ENCODE results near the gene JPH2. TPM values are rescaled to one million over a fixed set of nuclear protein-coding genes. Genes with fewer than 3 reads are reported as not detected.

JPH2 gene
- total and polyA plus RNA-seq, 10 of the 15 experiments (the other 5 are each of a cell fraction or from before 2014, with no cell fraction given) = 0.16 TPM; not detected in 9

DNA sequence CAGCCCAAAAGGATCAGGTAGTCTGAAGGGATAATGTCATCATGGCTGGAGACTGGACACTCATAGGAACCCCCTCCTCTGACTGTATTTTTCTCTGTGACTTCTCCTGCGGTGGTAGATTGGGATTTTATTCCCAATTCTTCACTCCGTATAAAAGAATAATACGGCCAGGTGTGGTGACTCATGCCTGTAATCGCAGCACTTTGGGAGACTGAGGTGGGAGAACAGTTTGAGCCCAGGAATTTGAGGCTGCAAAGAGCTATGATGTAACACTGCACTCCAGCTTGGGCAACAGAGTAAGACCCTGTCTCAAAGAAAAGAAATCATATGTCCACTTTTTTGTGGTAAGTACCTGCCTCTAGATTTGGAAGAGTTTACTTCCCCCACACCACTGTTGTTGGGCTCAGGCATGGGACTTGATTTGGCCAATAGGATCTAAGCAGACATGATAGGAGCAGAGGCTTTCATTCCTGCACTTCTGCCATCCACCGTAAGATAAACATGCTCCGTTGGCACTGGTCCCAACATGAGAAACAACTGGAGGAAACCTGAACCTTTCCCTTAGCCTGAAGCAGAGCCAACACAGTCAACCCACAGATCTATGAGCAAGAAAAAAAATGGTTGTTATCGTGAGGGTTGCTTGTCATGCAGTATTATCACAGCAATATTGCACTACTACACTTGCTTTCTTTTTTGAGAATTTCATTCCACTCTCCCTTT is 82.0 kb downstream of the JPH2 start:
- no peak overlapping the region for H3K27ac ChIP-seq (ENCODE audit: control insufficient read depth, insufficient read depth)
- ChIA-PET RAD21 (ENCODE audit: unreplicated experiment) (no interaction called here), POLR2A (no interaction called here), CTCF (interaction anchor here (1.1 to 1.2 kb wide), 2 partner anchors 12 kb away, joined by 3 to 5 read pairs; no protein-coding TSS in a partner anchor), SMC1A (ENCODE audit: uncharacterized antibody, unreplicated experiment) (no interaction called here)
- 0 out of 4 replicates have a peak, but pooled peaks cover 0 to 2% of the 10 kb centered on the region in 2 experiments for H3K27me3 ChIP-seq (replicated peaks in 1 of 2; ENCODE audit: control insufficient read depth in 2 of 2, insufficient read depth in 2 of 2, low read length in 1 of 2)
- no peaks in the 10 kb centered on the region for H3K79me2 ChIP-seq (ENCODE audit: control insufficient read depth, insufficient read depth, low read length)
- no peak for FAIRE-seq
- in situ Hi-C loops (cut with MboI) (no loop called here), intact Hi-C loops (cut with micrococcal nuclease; ENCODE audit: unreplicated experiment) (no loop called here)
- H4K20me1 ChIP-seq (ENCODE audit: control insufficient read depth, insufficient read depth) = no peaks in the 10 kb centered on the region
- no peak overlapping the region for H3K4me2 ChIP-seq (ENCODE audit: control insufficient read depth, insufficient read depth)
- no peak overlapping the region for H3K9ac ChIP-seq (ENCODE audit: control insufficient read depth, insufficient read depth, low read length)
- H3K36me3 ChIP-seq (ENCODE audit: control insufficient read depth in 2 of 2, insufficient read depth in 2 of 2, low read length in 1 of 2) = no peaks in the 10 kb centered on the region; a peak in 1 of 4 replicates
- H3K4me1 ChIP-seq (ENCODE audit: control insufficient read depth, insufficient read depth, low read length) = no peaks in the 10 kb centered on the region
- H2AFZ ChIP-seq (ENCODE audit: control insufficient read depth, low read depth, low read length) = no peak overlapping the region
- peaks cover 4% of the 10 kb centered on the region; the same call in 2 of the 3 replicates for H3K9me3 ChIP-seq (replicated peaks; ENCODE audit: control insufficient read depth, insufficient read depth, low read length)
- no peak overlapping the region for H3K4me3 ChIP-seq
- BruUV-seq (replicated peaks) = no TSS peak
- no peak for DNase-seq (ENCODE audit: low read depth, low spot score)
- TF ChIP-seq KDM1A (IDR thresholded peaks at IDR 0.05; ENCODE audit: borderline replicate concordance) = no peak
- TF ChIP-seq, protein P1, sequence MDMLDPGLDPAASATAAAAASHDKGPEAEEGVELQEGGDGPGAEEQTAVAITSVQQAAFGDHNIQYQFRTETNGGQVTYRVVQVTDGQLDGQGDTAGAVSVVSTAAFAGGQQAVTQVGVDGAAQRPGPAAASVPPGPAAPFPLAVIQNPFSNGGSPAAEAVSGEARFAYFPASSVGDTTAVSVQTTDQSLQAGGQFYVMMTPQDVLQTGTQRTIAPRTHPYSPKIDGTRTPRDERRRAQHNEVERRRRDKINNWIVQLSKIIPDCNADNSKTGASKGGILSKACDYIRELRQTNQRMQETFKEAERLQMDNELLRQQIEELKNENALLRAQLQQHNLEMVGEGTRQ (IDR thresholded peaks at IDR 0.05; ENCODE audit: borderline replicate concordance, low read depth, low read length) = no peak
- TF ChIP-seq PAX5 (IDR thresholded peaks at IDR 0.05; ENCODE audit: borderline replicate concordance, low read depth, low read length) = no peak
- no peak for TF ChIP-seq NFXL1 (IDR thresholded peaks at IDR 0.05; ENCODE audit: borderline replicate concordance)
- TF ChIP-seq, protein P2, sequence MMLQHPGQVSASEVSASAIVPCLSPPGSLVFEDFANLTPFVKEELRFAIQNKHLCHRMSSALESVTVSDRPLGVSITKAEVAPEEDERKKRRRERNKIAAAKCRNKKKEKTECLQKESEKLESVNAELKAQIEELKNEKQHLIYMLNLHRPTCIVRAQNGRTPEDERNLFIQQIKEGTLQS (IDR thresholded peaks at IDR 0.05; ENCODE audit: borderline replicate concordance, extremely low read depth, low read depth, low read length) = no peak
- TF ChIP-seq EED (IDR thresholded peaks at IDR 0.05; ENCODE audit: low read depth) = no peak
- TF ChIP-seq, protein P3, sequence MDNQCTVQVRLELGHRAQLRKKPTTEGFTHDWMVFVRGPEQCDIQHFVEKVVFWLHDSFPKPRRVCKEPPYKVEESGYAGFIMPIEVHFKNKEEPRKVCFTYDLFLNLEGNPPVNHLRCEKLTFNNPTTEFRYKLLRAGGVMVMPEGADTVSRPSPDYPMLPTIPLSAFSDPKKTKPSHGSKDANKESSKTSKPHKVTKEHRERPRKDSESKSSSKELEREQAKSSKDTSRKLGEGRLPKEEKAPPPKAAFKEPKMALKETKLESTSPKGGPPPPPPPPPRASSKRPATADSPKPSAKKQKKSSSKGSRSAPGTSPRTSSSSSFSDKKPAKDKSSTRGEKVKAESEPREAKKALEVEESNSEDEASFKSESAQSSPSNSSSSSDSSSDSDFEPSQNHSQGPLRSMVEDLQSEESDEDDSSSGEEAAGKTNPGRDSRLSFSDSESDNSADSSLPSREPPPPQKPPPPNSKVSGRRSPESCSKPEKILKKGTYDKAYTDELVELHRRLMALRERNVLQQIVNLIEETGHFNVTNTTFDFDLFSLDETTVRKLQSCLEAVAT (IDR thresholded peaks at IDR 0.05) = no peak
- TF ChIP-seq ZNF207 (IDR thresholded peaks at IDR 0.05; ENCODE audit: borderline replicate concordance) = no peak
- TF ChIP-seq KAT2A (conservative IDR thresholded peaks at IDR 0.05; ENCODE audit: control insufficient read depth, low read depth, low read length) = no peak
- TF ChIP-seq ZSCAN29 (IDR thresholded peaks at IDR 0.05) = no peak
- no peak for TF ChIP-seq CHD1 (IDR thresholded peaks at IDR 0.05; ENCODE audit: low read depth, low read length)
- TF ChIP-seq, protein P4, sequence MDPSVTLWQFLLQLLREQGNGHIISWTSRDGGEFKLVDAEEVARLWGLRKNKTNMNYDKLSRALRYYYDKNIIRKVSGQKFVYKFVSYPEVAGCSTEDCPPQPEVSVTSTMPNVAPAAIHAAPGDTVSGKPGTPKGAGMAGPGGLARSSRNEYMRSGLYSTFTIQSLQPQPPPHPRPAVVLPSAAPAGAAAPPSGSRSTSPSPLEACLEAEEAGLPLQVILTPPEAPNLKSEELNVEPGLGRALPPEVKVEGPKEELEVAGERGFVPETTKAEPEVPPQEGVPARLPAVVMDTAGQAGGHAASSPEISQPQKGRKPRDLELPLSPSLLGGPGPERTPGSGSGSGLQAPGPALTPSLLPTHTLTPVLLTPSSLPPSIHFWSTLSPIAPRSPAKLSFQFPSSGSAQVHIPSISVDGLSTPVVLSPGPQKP (IDR thresholded peaks at IDR 0.05; ENCODE audit: low read depth, low read length) = no peak
- no peak for TF ChIP-seq SRF (IDR thresholded peaks at IDR 0.05; ENCODE audit: low read depth in 2 of 2, low read length in 2 of 2)
- TF ChIP-seq KLF5 (IDR thresholded peaks at IDR 0.05; ENCODE audit: partially characterized antibody) = no peak
- TF ChIP-seq SIN3A (IDR thresholded peaks at IDR 0.05; ENCODE audit: low read depth, low read length) = no peak
- TF ChIP-seq HDAC6 (IDR thresholded peaks at IDR 0.05; ENCODE audit: unreplicated experiment) = no peak
- no peak for TF ChIP-seq RUNX3 (IDR thresholded peaks at IDR 0.05; ENCODE audit: low read length)
- no peak for TF ChIP-seq POLR2AphosphoS2 (IDR thresholded peaks at IDR 0.05; ENCODE audit: low read depth, low read length)
- TF ChIP-seq SMAD5 (IDR thresholded peaks at IDR 0.05; ENCODE audit: low read depth) = no peak
- no peak for ATAC-seq
- 52% methylated on average over 7 of the region's 7 CpGs for WGBS (ENCODE audit: insufficient coverage, insufficient replicate concordance, low lambda C conversion rate, missing lambda C conversion rate)

Data from GM12878 (cell line).